IMR-90 (cell line): ENCODE measurements around the gene PRELP. TPM values are rescaled to one million over a fixed set of nuclear protein-coding genes. Genes with fewer than 3 reads are reported as not detected.

Experiments
- ATAC-seq: fragments of 200-7000 bp; cut with Tn5 transposase; 2 replicates; pipeline ENCODE4 v1.9.1; 2020; ENCODE audit warnings: low read depth, mild to moderate bottlenecking, moderate library complexity
- BruUV-seq: library from RNA; stranded (reverse); fragments of 400-500 nt; replicated peaks from 2 replicates; lab custom pipeline; 2021; lab: Mats Ljungman, UMichigan
- CTCF ChIA-PET: fragments of 300-600 bp; formaldehyde crosslinking; extraction: SDS; loops from one replicate; lab custom pipeline; 2021; ENCODE audit warnings: antibody characterized with exemption; lab: Yijun Ruan, JAX
- POLR2A ChIA-PET: fragments of 300-600 bp; sonication (Branson Sonifier 250); formaldehyde crosslinking; loops from one replicate; lab custom pipeline; 2022; ENCODE audit warnings: antibody characterized with exemption; ENCODE audit not compliant: unreplicated experiment; lab: Charles Lee
- DNase-seq: peaks from one replicate; pipeline ENCODE4 v3.0.0; 2013
- H2AFZ ChIP-seq: replicated peaks from 2 replicates; pipeline ENCODE3; 2013; ENCODE audit warnings: low read length, mild to moderate bottlenecking; ENCODE audit not compliant: poor library complexity
- H2AK5ac ChIP-seq: 2 replicates; pipeline ENCODE4 v1.6.1; 2013; ENCODE audit warnings: low read depth, low read length, inconsistent platforms
- H2AK9ac ChIP-seq: replicated peaks from 2 replicates; pipeline ENCODE3; 2013; ENCODE audit warnings: mild to moderate bottlenecking, low read depth, low read length, moderate library complexity; ENCODE audit not compliant: poor library complexity
- H2BK120ac ChIP-seq: 2 replicates; pipeline ENCODE4 v1.6.1; 2013; ENCODE audit warnings: low read depth, low read length, inconsistent platforms
- H2BK15ac ChIP-seq: 3 replicates; pipeline ENCODE4 v1.6.1; 2013; ENCODE audit warnings: low read depth, low read length, inconsistent platforms
- H2BK20ac ChIP-seq: 2 replicates; pipeline ENCODE4 v1.6.1; 2013; ENCODE audit warnings: low read depth, mild to moderate bottlenecking, inconsistent platforms, low read length, moderate library complexity
- H2BK5ac ChIP-seq: 2 replicates; pipeline ENCODE4 v1.6.1; 2013; ENCODE audit warnings: mild to moderate bottlenecking, low read depth, low read length, inconsistent platforms; ENCODE audit not compliant: poor library complexity, severe bottlenecking
- H3K14ac ChIP-seq: replicated peaks from 2 replicates; pipeline ENCODE4 v1.6.1; 2013; ENCODE audit warnings: low read depth, low read length, inconsistent platforms
- H3K18ac ChIP-seq: 2 replicates; pipeline ENCODE4 v1.6.1; 2013; ENCODE audit warnings: low read depth, low read length, control low read depth
- H3K23ac ChIP-seq: 2 replicates; pipeline ENCODE4 v1.6.1; 2013; ENCODE audit warnings: low read depth, low read length, inconsistent platforms
- H3K27ac ChIP-seq: 2 replicates; pipeline ENCODE4 v1.5.1; 2013; ENCODE audit warnings: mild to moderate bottlenecking, control low read depth, low read length; ENCODE audit not compliant: insufficient read depth
- H3K27me3 ChIP-seq: 2 replicates; pipeline ENCODE4 v1.6.1; 2013; ENCODE audit warnings: low read length; ENCODE audit not compliant: control insufficient read depth, insufficient read depth
- H3K36me3 ChIP-seq: 2 replicates; pipeline ENCODE4 v1.6.1; 2013; ENCODE audit warnings: low read length, mixed read lengths; ENCODE audit not compliant: control insufficient read depth, insufficient read depth
- H3K4ac ChIP-seq: 2 replicates; pipeline ENCODE4 v1.6.1; 2013; ENCODE audit warnings: low read depth, low read length, inconsistent platforms
- H3K4me1 ChIP-seq: 2 replicates; pipeline ENCODE4 v1.6.1; 2013; ENCODE audit warnings: low read length, mixed read lengths; ENCODE audit not compliant: control insufficient read depth, insufficient read depth
- H3K4me2 ChIP-seq: 2 replicates; pipeline ENCODE4 v1.6.1; 2013; ENCODE audit warnings: low read depth, mild to moderate bottlenecking, control low read depth, low read length, moderate library complexity
- H3K4me3 ChIP-seq: 2 replicates; pipeline ENCODE4 v1.5.1; 2013; ENCODE audit warnings: low read depth, mild to moderate bottlenecking, control low read depth, low read length, moderate library complexity; ENCODE audit not compliant: insufficient read depth
- H3K56ac ChIP-seq: 2 replicates; pipeline ENCODE4 v1.6.1; 2013; ENCODE audit warnings: low read length, inconsistent platforms; ENCODE audit not compliant: insufficient read depth; ENCODE audit errors: extremely low read depth
- H3K79me1 ChIP-seq, 2 experiments: 2 replicates each; pipeline ENCODE4 v1.6.1; 2013; ENCODE audit warnings: low read length in 2 of 2, inconsistent platforms in 1 of 2, low read depth in 1 of 2
- H3K9ac ChIP-seq: 2 replicates; pipeline ENCODE4 v1.6.1; 2013; ENCODE audit warnings: low read depth, low read length, control low read depth
- H3K9me1 ChIP-seq: 2 replicates; pipeline ENCODE4 v1.6.1; 2013; ENCODE audit warnings: low read length, inconsistent platforms; ENCODE audit not compliant: insufficient read depth
- H3K9me3 ChIP-seq: 2 replicates; pipeline ENCODE4 v1.6.1; 2013; ENCODE audit warnings: low read length; ENCODE audit not compliant: control insufficient read depth, insufficient read depth
- H4K20me1 ChIP-seq: 2 replicates; pipeline ENCODE4 v1.6.1; 2013; ENCODE audit warnings: low read length, inconsistent platforms; ENCODE audit not compliant: insufficient read depth
- H4K5ac ChIP-seq: 2 replicates; pipeline ENCODE4 v1.6.1; 2013; ENCODE audit warnings: mild to moderate bottlenecking, low read depth, low read length, control low read depth
- H4K8ac ChIP-seq, 2 experiments: 2 replicates each; pipeline ENCODE4 v1.6.1; 2013; ENCODE audit warnings: low read depth in 2 of 2, low read length in 2 of 2, control low read depth in 1 of 2, inconsistent platforms in 1 of 2
- H4K91ac ChIP-seq: 2 replicates; pipeline ENCODE4 v1.6.1; 2013; ENCODE audit warnings: low read depth, low read length, inconsistent platforms; ENCODE audit not compliant: insufficient read depth
- BHLHE40 ChIP-seq: fragments of 150-350 bp; IDR thresholded peaks from 2 replicates; pipeline ENCODE4 v1.6.1; 2016; ENCODE audit warnings: mild to moderate bottlenecking, low read depth, low read length
- FOS ChIP-seq: fragments of 150-350 bp; IDR thresholded peaks from 2 replicates; pipeline ENCODE4 v1.6.1; 2016; ENCODE audit warnings: low read depth, low read length
- MAFK ChIP-seq: IDR thresholded peaks from 2 replicates; pipeline ENCODE4 v1.6.1; 2012; ENCODE audit warnings: low read depth, low read length, improper control_type of control experiment
- WGBS, 2 experiments: methylation state at CpG; one replicate each; pipeline versions ENCODE4 v1.1.5 to v1.1.7; 2013; ENCODE audit warnings: missing lambda C conversion rate in 2 of 2; ENCODE audit not compliant: insufficient read length in 1 of 2; ENCODE audit errors: extremely low coverage in 2 of 2; 5-methylcytosine and 5-hydroxymethylcytosine counted together
- dilution Hi-C: fragments of 300-500 bp; cut with HindIII; formaldehyde crosslinking; loops from one replicate; pipeline ENCODE4 v1.14.3; 2018; ENCODE audit warnings: low sequenced_read_pairs; ENCODE audit not compliant: unreplicated experiment
- in situ Hi-C: fragments of 300-500 bp; cut with MboI; formaldehyde crosslinking; loops from 3 replicates; pipeline ENCODE4 v1.14.3; 2019; ENCODE audit warnings: low sequenced_read_pairs, inconsistent platforms, mixed read lengths
- intact Hi-C: fragments of 100-400 bp; cut with micrococcal nuclease; formaldehyde crosslinking; loops from 2 replicates; pipeline ENCODE4 v1.10.0; 2022
- polyA plus RNA-seq, 3 experiments: library from polyadenylated mRNA; depleted of rRNA; stranded (reverse); fragments of >200 nt; gene quantifications; 2 replicates each; pipeline ENCODE4 v1.2.3, GENCODE V29; 2012; ENCODE audit warnings: low replicate concordance in 1 of 3
- total RNA-seq: library from RNA; depleted of rRNA; stranded (reverse); fragments of >200 nt; gene quantifications from 2 replicates; pipeline ENCODE4 v1.2.3, GENCODE V29; 2012

PRELP gene
- total and polyA plus RNA-seq, 2 of the 4 experiments (the other 2 are of a cell fraction): 0.56 TPM; not detected in 1

DNA sequence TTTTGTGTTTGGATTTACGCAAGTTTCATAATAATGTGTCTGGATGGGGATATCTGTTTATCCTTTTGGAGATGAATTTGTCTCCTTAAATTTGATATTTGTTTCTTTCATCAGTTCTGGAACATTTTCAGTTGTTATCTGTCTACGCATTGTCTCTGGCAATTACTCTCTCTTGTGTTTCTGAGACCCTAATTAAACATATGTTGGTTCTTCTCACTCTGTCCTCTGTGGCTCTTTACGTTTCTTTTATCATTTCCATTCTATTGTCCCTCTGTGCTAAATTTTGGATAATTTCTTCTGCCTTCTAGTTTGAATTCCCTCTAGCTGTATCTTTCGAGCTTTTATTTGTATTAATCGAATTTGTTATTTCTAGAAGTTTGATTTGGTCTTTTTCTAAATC, 17.5 kb upstream of the PRELP start:
- Histone ChIP-seq H2AK9ac (no peak overlapping the region), H3K79me1 (no peaks in the 10 kb centered on the region), H4K91ac (no peak overlapping the region), H3K9me3 (no peaks in the 10 kb centered on the region), H3K4ac (no peak overlapping the region), H3K23ac (no peak overlapping the region), H4K5ac (no peak overlapping the region), H3K4me1 (peaks cover 3% of the 10 kb centered on the region), H2AK5ac (no peak overlapping the region), H2BK20ac (no peak overlapping the region), H2BK5ac (no peak overlapping the region), H3K14ac (no peak overlapping the region), H3K56ac (no peak overlapping the region), H2AFZ (no peak overlapping the region), H3K4me3 (no peak overlapping the region), H3K9ac (no peak overlapping the region), H3K27me3 (peaks cover 16% of the 10 kb centered on the region), H3K9me1 (no peaks in the 10 kb centered on the region), H2BK15ac (no peak overlapping the region), H3K4me2 (no peak overlapping the region), H2BK120ac (no peak overlapping the region), H4K8ac (no peak overlapping the region), H3K18ac (no peak overlapping the region), H3K36me3 (no peaks in the 10 kb centered on the region), H4K20me1 (no peaks in the 10 kb centered on the region), H3K27ac (no peak overlapping the region)
- DNase-seq: no peak
- intact Hi-C loops: no loop called here
- dilution Hi-C loops: no loop called here
- POLR2A ChIA-PET: no interaction called here
- no TSS peak for BruUV-seq
- CTCF ChIA-PET: no interaction called here
- WGBS, 2 experiments: no CpG with 5 or more reads among the region's 5 CpGs
- no peak for ATAC-seq
- in situ Hi-C loops: no loop called here
- TF ChIP-seq MAFK: no peak
- no peak for TF ChIP-seq BHLHE40
- no peak for TF ChIP-seq FOS
